Measurements from ENCODE around the gene EBNA1BP2.
A peak's percentile ranks its signal among the peaks of the same experiment; 100 is the strongest.
"Not testable (repeated sequence)": the region's sequence is repeated elsewhere in the genome, so short reads cannot be mapped to it uniquely, and the experiment has no call there.

Gene EBNA1BP2

GRCh38 chr1:43172527-43172972 lies 460 bp upstream of the EBNA1BP2 start:
- peak; percentile 82 for DNase-seq (ENCODE audit: low read depth)

GRCh38 chr1:43171312-43171875 lies 696 bp downstream of the EBNA1BP2 start:
- DNase-seq (ENCODE audit: low read depth), result no peak

GRCh38 chr1:43165765-43166164 lies 6.3 kb downstream of the EBNA1BP2 start:
- no peak for DNase-seq (ENCODE audit: low read depth)

GRCh38 chr1:43165162-43165561 lies 6.9 kb downstream of the EBNA1BP2 start:
- no peak for DNase-seq (ENCODE audit: low read depth)

GRCh38 chr1:43156026-43156425 lies 16.1 kb downstream of the EBNA1BP2 start:
- no peak for DNase-seq (ENCODE audit: low read depth)

- no peak for DNase-seq (ENCODE audit: low read depth)
Observed at GRCh38 chr1:43153443-43153842, 18.6 kb downstream of the EBNA1BP2 start.

- DNase-seq (ENCODE audit: low read depth), result no peak
Observed at GRCh38 chr1:43152866-43153265, 19.2 kb downstream of the EBNA1BP2 start.

GRCh38 chr1:43149889-43150288 lies 22.2 kb downstream of the EBNA1BP2 start:
- no peak for DNase-seq (ENCODE audit: low read depth)

GRCh38 chr1:43147625-43148327 lies 24.3 kb downstream of the EBNA1BP2 start:
- no peak for DNase-seq (ENCODE audit: low read depth)

GRCh38 chr1:43144237-43144636 lies 27.9 kb downstream of the EBNA1BP2 start:
- no peak for DNase-seq (ENCODE audit: low read depth)

GRCh38 chr1:43143441-43143888 lies 28.6 kb downstream of the EBNA1BP2 start:
- DNase-seq (ENCODE audit: low read depth), result no peak

- no peak for DNase-seq (ENCODE audit: low read depth)
Observed at GRCh38 chr1:43140583-43140982, 31.5 kb downstream of the EBNA1BP2 start.

GRCh38 chr1:43140010-43140409 lies 32.1 kb downstream of the EBNA1BP2 start:
- DNase-seq (ENCODE audit: low read depth), result no peak

GRCh38 chr1:43139295-43139694 lies 32.8 kb downstream of the EBNA1BP2 start:
- not testable (repeated sequence) for DNase-seq (ENCODE audit: low read depth)

- DNase-seq (ENCODE audit: low read depth), result no peak
Observed at GRCh38 chr1:43137445-43138052, 34.5 kb downstream of the EBNA1BP2 start.

- no peak for DNase-seq (ENCODE audit: low read depth)
Observed at GRCh38 chr1:43135857-43136781, 36.0 kb downstream of the EBNA1BP2 start.

GRCh38 chr1:43134640-43135039 lies 37.5 kb downstream of the EBNA1BP2 start:
- no peak for DNase-seq (ENCODE audit: low read depth)

GRCh38 chr1:43134068-43134467 lies 38.0 kb downstream of the EBNA1BP2 start:
- DNase-seq (ENCODE audit: low read depth), result no peak

- no peak for DNase-seq (ENCODE audit: low read depth)
Observed at GRCh38 chr1:43129426-43129825, 42.7 kb downstream of the EBNA1BP2 start.

GRCh38 chr1:43128816-43129215 lies 43.3 kb downstream of the EBNA1BP2 start:
- no peak for DNase-seq (ENCODE audit: low read depth)

GRCh38 chr1:43123031-43123430 lies 49.1 kb downstream of the EBNA1BP2 start:
- DNase-seq (ENCODE audit: low read depth), result no peak

GRCh38 chr1:43121256-43121900 lies 50.7 kb downstream of the EBNA1BP2 start:
- DNase-seq (ENCODE audit: low read depth), result no peak
